HCT116 (cell line): ENCODE results near the gene SLC25A45. TPM values are rescaled to one million over a fixed set of nuclear protein-coding genes. Genes with fewer than 3 reads are reported as not detected.

Experiments
- ATAC-seq: fragments of 200-7000 bp; cut with Tn5 transposase; 2 replicates; pipeline ENCODE4 v1.9.1; 2020; ENCODE audit warnings: mild to moderate bottlenecking, moderate library complexity
- BruUV-seq: library from RNA; stranded (reverse); fragments of 400-500 nt; replicated peaks from 2 replicates; lab custom pipeline; 2021; lab: Mats Ljungman, UMichigan
- CTCF ChIA-PET: fragments of 300-600 bp; sonication (Branson Sonifier 250); formaldehyde crosslinking; loops from one replicate; lab custom pipeline; 2021; ENCODE audit warnings: antibody characterized with exemption; lab: Charles Lee
- POLR2A ChIA-PET: fragments of 300-600, 350-600 bp; sonication (Branson Sonifier 250); formaldehyde crosslinking; loops from one replicate; lab custom pipeline; 2021; ENCODE audit warnings: antibody characterized with exemption; lab: Charles Lee
- RAD21 ChIA-PET, 2 experiments: fragments of 300-600 bp; sonication (Branson Sonifier 250); formaldehyde crosslinking; loops; one replicate each; lab custom pipeline; 2023; ENCODE audit warnings: low total read pairs in 2 of 2; ENCODE audit not compliant: uncharacterized antibody in 2 of 2, unreplicated experiment in 2 of 2, low non-redundant PET in 1 of 2; lab: Charles Lee
- DNase-seq: peaks from one replicate; pipeline ENCODE4 v3.0.0-alpha.2; 2010; ENCODE audit warnings: low read depth, low spot score
- H2AFZ ChIP-seq: fragments of 200-600 bp; shearing (Covaris generic), sonication (generic); 2 replicates; pipeline ENCODE4 v1.6.1; 2017; ENCODE audit warnings: low read depth, mixed run types, mixed read lengths, antibody characterized with exemption, low read length; ENCODE audit not compliant: poor library complexity, severe bottlenecking
- H3K27ac ChIP-seq: 2 replicates; pipeline ENCODE4 v1.5.1; 2012; ENCODE audit warnings: low read depth, low read length
- H3K27me3 ChIP-seq: fragments of 200-600 bp; sonication (generic); 2 replicates; pipeline ENCODE4 v1.6.1; 2016; ENCODE audit warnings: mixed run types, low read length, mixed read lengths; ENCODE audit not compliant: insufficient read depth
- H3K36me3 ChIP-seq, 2 experiments: fragments of 200-500 bp in 1 of 2; fragments of 200-600 bp in 1 of 2; sonication (Bioruptor generic) in 1 of 2; sonication (generic) in 1 of 2; 2 replicates each; pipeline versions ENCODE4 v1.5.1 to v1.6.1; 2014 to 2016; ENCODE audit warnings: low read length in 2 of 2, inconsistent platforms in 1 of 2, mixed read lengths in 1 of 2, mixed run types in 1 of 2; ENCODE audit not compliant: insufficient read depth in 2 of 2, control insufficient read depth in 1 of 2
- H3K4me1 ChIP-seq, 2 experiments: fragments of 200-600 bp in 1 of 2; sonication (generic) in 1 of 2; 2 replicates each; pipeline versions ENCODE4 v1.5.1 to v1.6.1; 2012 to 2017; ENCODE audit warnings: low read length in 2 of 2, inconsistent platforms in 1 of 2, mild to moderate bottlenecking in 1 of 2, mixed read lengths in 1 of 2, mixed run types in 1 of 2, moderate library complexity in 1 of 2; ENCODE audit not compliant: insufficient read depth in 2 of 2, control insufficient read depth in 1 of 2
- H3K4me2 ChIP-seq: fragments of 200-600 bp; sonication (generic); 2 replicates; pipeline ENCODE4 v1.6.1; 2017; ENCODE audit warnings: mixed run types, low read length, mixed read lengths
- H3K4me3 ChIP-seq, 2 experiments: fragments of 200-600 bp in 1 of 2; sonication (generic) in 1 of 2; replicated peaks in 1 of 2; 2 replicates each; pipeline ENCODE4 v1.5.1; 2011 to 2016; ENCODE audit warnings: low read length in 2 of 2, control low read depth in 1 of 2, low read depth in 1 of 2, mild to moderate bottlenecking in 1 of 2, mixed read lengths in 1 of 2, mixed run types in 1 of 2
- H3K79me2 ChIP-seq: fragments of 200-600 bp; sonication (generic); 2 replicates; pipeline ENCODE4 v1.6.1; 2017; ENCODE audit warnings: mild to moderate bottlenecking, mixed run types, low read length, moderate library complexity, mixed read lengths; ENCODE audit not compliant: insufficient read depth
- H3K9ac ChIP-seq: fragments of 200-600 bp; sonication (generic); 2 replicates; pipeline ENCODE4 v1.6.1; 2016; ENCODE audit warnings: low read length, mixed read lengths
- H3K9me2 ChIP-seq: fragments of 200-600 bp; sonication (generic), shearing (Covaris generic); 2 replicates; pipeline ENCODE4 v1.6.1; 2017; ENCODE audit warnings: mixed run types, mild to moderate bottlenecking, moderate library complexity; ENCODE audit not compliant: insufficient read depth
- H3K9me3 ChIP-seq, 2 experiments: fragments of 200-500 bp in 1 of 2; fragments of 200-600 bp in 1 of 2; sonication (Bioruptor generic) in 1 of 2; sonication (generic) in 1 of 2; 2 replicates each; pipeline ENCODE4 v1.6.1; 2014 to 2017; ENCODE audit warnings: low read length in 2 of 2, mixed read lengths in 2 of 2, inconsistent platforms in 1 of 2, low read depth in 1 of 2, mild to moderate bottlenecking in 1 of 2, mixed run types in 1 of 2, moderate library complexity in 1 of 2; ENCODE audit not compliant: control insufficient read depth in 1 of 2, insufficient read depth in 1 of 2
- H4K20me1 ChIP-seq: fragments of 200-600 bp; sonication (generic), shearing (Covaris generic); 2 replicates; pipeline ENCODE4 v1.6.1; 2017; ENCODE audit warnings: mixed run types, mild to moderate bottlenecking, moderate library complexity; ENCODE audit not compliant: insufficient read depth
- CEBPB ChIP-seq: IDR thresholded peaks from 2 replicates; pipeline ENCODE4 v1.6.1; 2012; ENCODE audit warnings: low read depth
- CTCF ChIP-seq, 3 experiments: fragments of 200-600 bp in 1 of 3; sonication (generic) in 1 of 3; IDR thresholded peaks in 2 of 3; conservative IDR thresholded peaks in 1 of 3; 2 replicates each; pipeline ENCODE4 v1.5.1; 2012 to 2017; ENCODE audit warnings: low read depth in 2 of 3, low read length in 2 of 3, antibody characterized with exemption in 1 of 3, borderline replicate concordance in 1 of 3, control low read depth in 1 of 3, mild to moderate bottlenecking in 1 of 3, mixed read lengths in 1 of 3, mixed run types in 1 of 3, moderate library complexity in 1 of 3; ENCODE audit not compliant: insufficient read depth in 1 of 3
- MAX ChIP-seq: IDR thresholded peaks from 2 replicates; pipeline ENCODE4 v1.6.1; 2012
- POLR2A ChIP-seq: IDR thresholded peaks from 2 replicates; pipeline ENCODE4 v1.7.0; 2011; ENCODE audit warnings: borderline replicate concordance; ENCODE audit not compliant: insufficient read depth, insufficient read length; ENCODE audit errors: extremely low read depth
- POLR2AphosphoS5 ChIP-seq: IDR thresholded peaks from 2 replicates; pipeline ENCODE4 v1.6.1; 2011; ENCODE audit warnings: mild to moderate bottlenecking, low read depth, low read length, moderate library complexity
- RAD21 ChIP-seq: IDR thresholded peaks from 2 replicates; pipeline ENCODE4 v1.6.1; 2012; ENCODE audit warnings: low read depth, mild to moderate bottlenecking
- SIN3A ChIP-seq: IDR thresholded peaks from 2 replicates; pipeline ENCODE4 v1.6.1; 2012; ENCODE audit warnings: low read depth
- SRF ChIP-seq: IDR thresholded peaks from 2 replicates; pipeline ENCODE4 v1.6.1; 2012; ENCODE audit warnings: low read depth
- intact Hi-C: fragments of 100-400 bp; cut with micrococcal nuclease; formaldehyde crosslinking; loops from 2 replicates; pipeline ENCODE4 v1.10.0; 2022
- total RNA-seq: library from RNA; stranded (reverse); gene quantifications from one replicate; pipeline ENCODE4 v1.2.1, GENCODE V29; 2021; ENCODE audit not compliant: unreplicated experiment

SLC25A45 gene
- total RNA-seq, 1 experiment from 2014 or later = 3.9 TPM

- Histone ChIP-seq H2AFZ (no peak overlapping the region), H4K20me1 (peaks cover 2% of the 10 kb centered on the region; the same call in 1 of the 2 replicates), H3K27me3 (no peaks in the 10 kb centered on the region), H3K27ac (no peak overlapping the region), H3K36me3 (peaks cover 0 to 17% of the 10 kb centered on the region in 2 experiments; a peak in 2 of 4 replicates), H3K9me3 (no peaks in the 10 kb centered on the region), H3K4me2 (no peak overlapping the region), H3K79me2 (peaks cover 52% of the 10 kb centered on the region), H3K9ac (no peak overlapping the region), H3K9me2 (no peaks in the 10 kb centered on the region), H3K4me1 (peaks cover under 1 to 27% of the 10 kb centered on the region in 2 experiments; a peak in 3 of 4 replicates), H3K4me3 (no peak overlapping the region)
- ATAC-seq = no peak
- intact Hi-C loops = no loop called here
- no TSS peak for BruUV-seq
- POLR2A ChIA-PET = interaction anchor here (1.1 to 1.5 kb wide), 2 partner anchors 8 to 67 kb away, joined by 3 to 10 read pairs; partner anchors contain the start of genes MALAT1 and NEAT1
- no peak for DNase-seq
- RAD21 ChIA-PET = interaction anchor here in 1 of 2 experiments (1.4 kb wide), 1 partner anchor 15 kb away, joined by 4 read pairs; no protein-coding TSS in a partner anchor
- CTCF ChIA-PET = no interaction called here
- TF ChIP-seq POLR2A (peak; percentile 15), POLR2AphosphoS5 (peak; percentile 25; the same call in 1 of the 2 replicates), SIN3A (no peak), SRF (no peak)
These were observed 49.1 kb upstream of the SLC25A45 start for GRCh38 chr11:65431451-65432099.

- no peak for ATAC-seq
- TF ChIP-seq MAX = no peak
- TF ChIP-seq RAD21 = no peak
- no peak for TF ChIP-seq POLR2AphosphoS5
- TF ChIP-seq POLR2A = peak; percentile 21
- TF ChIP-seq CEBPB = no peak
- no peak for TF ChIP-seq CTCF (IDR thresholded peaks at IDR 0.05 in 2 of 3, conservative IDR thresholded peaks at IDR 0.05 in 1 of 3; ENCODE audit: borderline replicate concordance in 1 of 3, insufficient read depth in 1 of 3, low read depth in 2 of 3, low read length in 2 of 3)
- TF ChIP-seq, all 23 proteins: peak for 1
- DNase-seq = no peak
- Histone ChIP-seq H3K27me3 (no peaks in the 10 kb centered on the region), H3K9me2 (no peaks in the 10 kb centered on the region), H3K36me3 (peaks cover 0 to 14% of the 10 kb centered on the region in 2 experiments; a peak in 2 of 4 replicates), H3K79me2 (peaks cover 58% of the 10 kb centered on the region), H3K27ac (peak overlapping the region; percentile 42; the same call in 1 of the 2 replicates), H3K9ac (no peak overlapping the region), H2AFZ (no peak overlapping the region), H3K4me3 (no peak overlapping the region), H4K20me1 (peaks cover 11% of the 10 kb centered on the region), H3K4me2 (no peak overlapping the region), H3K9me3 (no peaks in the 10 kb centered on the region), H3K4me1 (peaks cover 10 to 37% of the 10 kb centered on the region in 2 experiments; a peak in 3 of 4 replicates)
- POLR2A ChIA-PET = interaction anchor here (0.8 to 1.1 kb wide), 2 partner anchors 68 to 75 kb away, joined by 3 to 4 read pairs; partner anchors contain the start of gene MALAT1
- RAD21 ChIA-PET = no interaction called here
- CTCF ChIA-PET = interaction anchor here (1.0 kb wide), 1 partner anchor 38 kb away, joined by 4 read pairs; no protein-coding TSS in a partner anchor
- intact Hi-C loops = no loop called here
- BruUV-seq = no TSS peak
These were observed 48.2 kb upstream of the SLC25A45 start for GRCh38 chr11:65430406-65431217.
